Measurements from ENCODE around the gene HYI. TPM values are rescaled to one million over a fixed set of nuclear protein-coding genes. Genes with fewer than 3 reads are reported as not detected.
"Not testable (repeated sequence)": the region's sequence is repeated elsewhere in the genome, so short reads cannot be mapped to it uniquely, and the experiment has no call there.

The HYI gene
- 10 to 100 TPM; 35.5 to 39.4 (median 38.0) TPM for total RNA-seq

DNA sequence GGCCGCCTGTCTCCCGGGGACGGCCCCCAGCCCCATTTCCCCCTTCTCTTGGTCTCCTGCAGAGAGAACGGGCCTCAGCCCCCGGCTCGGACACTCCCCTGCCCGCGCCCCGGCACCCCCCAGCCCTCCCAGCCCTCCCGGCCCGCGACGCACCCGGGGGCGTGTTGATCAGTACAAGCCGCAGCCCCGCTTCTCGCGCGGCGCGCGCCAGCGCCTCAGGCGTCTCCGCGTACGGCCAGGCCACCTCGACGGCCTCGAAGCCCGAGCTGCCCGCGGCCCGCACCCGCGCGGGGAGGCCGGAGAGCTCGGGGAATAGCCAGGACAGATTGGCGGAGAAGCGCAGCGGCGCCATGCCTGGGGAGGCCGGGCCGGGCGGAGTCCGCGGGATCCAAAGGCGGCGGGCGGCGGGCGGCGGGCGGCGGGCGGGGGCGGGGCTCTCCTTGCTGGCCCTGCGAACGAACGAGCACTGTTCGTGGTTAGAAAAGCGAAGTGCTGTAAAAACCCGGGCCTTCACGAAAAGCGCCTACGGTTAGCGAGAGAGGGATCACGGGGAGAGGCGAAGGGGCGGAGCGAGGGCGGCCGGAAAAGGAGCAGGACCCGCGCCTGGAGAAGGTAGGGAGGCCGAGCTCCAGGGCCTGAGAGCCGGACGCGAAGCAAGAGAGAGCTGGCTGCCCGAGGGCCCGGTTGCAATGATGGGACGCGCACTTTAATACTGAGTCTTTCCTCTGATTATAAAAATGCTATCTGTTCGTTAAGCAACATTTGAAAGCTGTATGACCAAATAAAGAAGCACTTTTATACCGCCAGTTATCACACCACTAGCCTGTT lies at the start of gene HYI:
Gene HYI, minus strand, starts transcription at position 490 of the 828 bp plus-strand sequence. Its CDS starts 138 bp downstream, at position 352.
- peak within 1 kb of the TSS; percentile 24 for H3K4me3 ChIP-seq (ENCODE audit: low read depth, poor library complexity, severe bottlenecking)
- DNase-seq (ENCODE audit: low spot score in 2 of 2): peak; percentile 85 to 96
- TF ChIP-seq POLR2A (IDR thresholded peaks at IDR 0.05): no peak
- TF ChIP-seq, protein P1, sequence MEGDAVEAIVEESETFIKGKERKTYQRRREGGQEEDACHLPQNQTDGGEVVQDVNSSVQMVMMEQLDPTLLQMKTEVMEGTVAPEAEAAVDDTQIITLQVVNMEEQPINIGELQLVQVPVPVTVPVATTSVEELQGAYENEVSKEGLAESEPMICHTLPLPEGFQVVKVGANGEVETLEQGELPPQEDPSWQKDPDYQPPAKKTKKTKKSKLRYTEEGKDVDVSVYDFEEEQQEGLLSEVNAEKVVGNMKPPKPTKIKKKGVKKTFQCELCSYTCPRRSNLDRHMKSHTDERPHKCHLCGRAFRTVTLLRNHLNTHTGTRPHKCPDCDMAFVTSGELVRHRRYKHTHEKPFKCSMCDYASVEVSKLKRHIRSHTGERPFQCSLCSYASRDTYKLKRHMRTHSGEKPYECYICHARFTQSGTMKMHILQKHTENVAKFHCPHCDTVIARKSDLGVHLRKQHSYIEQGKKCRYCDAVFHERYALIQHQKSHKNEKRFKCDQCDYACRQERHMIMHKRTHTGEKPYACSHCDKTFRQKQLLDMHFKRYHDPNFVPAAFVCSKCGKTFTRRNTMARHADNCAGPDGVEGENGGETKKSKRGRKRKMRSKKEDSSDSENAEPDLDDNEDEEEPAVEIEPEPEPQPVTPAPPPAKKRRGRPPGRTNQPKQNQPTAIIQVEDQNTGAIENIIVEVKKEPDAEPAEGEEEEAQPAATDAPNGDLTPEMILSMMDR (IDR thresholded peaks at IDR 0.05): no peak
- intact Hi-C loops (cut with DNase I; ENCODE audit: low total_unique reads): no loop called here
- 0 to 1% methylated on average over 24 to 45 of the region's 87 CpGs for WGBS, 2 donors

- intact Hi-C loops (cut with DNase I; ENCODE audit: low total_unique reads); DNase-seq (ENCODE audit: low spot score in 2 of 2); H3K4me3 ChIP-seq (ENCODE audit: low read depth, poor library complexity, severe bottlenecking): not testable (repeated sequence)
- 98% methylated on average over 25 of the region's 33 CpGs; no CpG with 5 or more reads in 1 of the 2 donors for WGBS, 2 donors
Measured at GRCh38 chr1:43501806-43502205, 48.1 kb upstream of the HYI start.

- TF ChIP-seq, protein P1 (IDR thresholded peaks at IDR 0.05): no peak
- no peak for TF ChIP-seq POLR2A (IDR thresholded peaks at IDR 0.05)
- no peak overlapping the region for H3K4me3 ChIP-seq (ENCODE audit: low read depth, poor library complexity, severe bottlenecking)
- intact Hi-C loops (cut with DNase I; ENCODE audit: low total_unique reads): no loop called here
- 79 to 85% methylated on average over 6 of the region's 6 CpGs for WGBS, 2 donors
- DNase-seq (ENCODE audit: low spot score in 2 of 2): no peak
Measured at GRCh38 chr1:43499898-43500297, 46.2 kb upstream of the HYI start.

GRCh38 chr1:43495204-43495603 lies 41.5 kb upstream of the HYI start:
- peak in 1 of 2 donors; percentile 80 for DNase-seq (ENCODE audit: low spot score in 2 of 2)
- 90 to 91% methylated on average over 7 of the region's 7 CpGs for WGBS, 2 donors
- H3K4me3 ChIP-seq (ENCODE audit: low read depth, poor library complexity, severe bottlenecking): no peak overlapping the region
- intact Hi-C loops (cut with DNase I; ENCODE audit: low total_unique reads): no loop called here
- no peak for TF ChIP-seq POLR2A (IDR thresholded peaks at IDR 0.05)
- TF ChIP-seq, protein P1 (IDR thresholded peaks at IDR 0.05): no peak

DNA sequence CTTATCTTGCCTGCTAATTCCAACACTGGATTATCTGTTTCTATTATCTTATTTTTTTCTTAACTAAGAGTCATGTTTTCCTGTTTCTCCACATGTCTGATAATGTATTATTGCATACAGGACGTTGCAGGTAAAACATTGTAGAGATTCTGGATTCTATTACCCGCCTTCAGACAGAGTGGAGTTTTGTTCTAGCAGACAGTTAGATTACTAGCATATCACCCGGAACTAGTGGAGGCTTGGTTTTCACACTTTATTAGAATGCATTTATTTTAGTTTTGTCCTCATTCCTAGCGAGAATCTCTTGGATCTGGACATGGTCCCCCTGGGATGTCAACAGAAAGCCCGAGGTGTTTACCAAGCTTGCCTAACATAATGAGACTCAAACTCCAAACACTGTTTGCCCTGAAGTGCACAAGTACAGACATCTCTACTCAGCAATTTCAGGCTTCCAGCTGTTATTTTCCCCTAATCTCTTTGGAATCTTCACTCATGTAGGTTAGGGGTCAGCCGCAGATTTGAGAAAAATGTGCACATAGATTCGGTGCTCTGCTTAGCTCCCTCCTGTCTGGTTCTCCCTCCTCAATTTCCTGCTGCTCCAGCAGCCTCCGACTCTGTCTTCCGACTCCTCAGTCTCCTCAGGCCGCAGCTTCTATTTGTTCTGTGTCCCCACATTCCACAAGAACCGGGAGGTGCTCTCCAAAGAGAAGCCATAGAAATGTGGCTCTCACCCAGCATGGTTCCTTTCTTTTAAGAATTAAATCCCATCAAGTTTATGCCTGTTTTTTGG lies 40.1 kb upstream of the HYI start:
- H3K4me3 ChIP-seq (ENCODE audit: low read depth, poor library complexity, severe bottlenecking): no peak overlapping the region
- intact Hi-C loops (cut with DNase I; ENCODE audit: low total_unique reads): no loop called here
- DNase-seq (ENCODE audit: low spot score in 2 of 2): no peak
- TF ChIP-seq, protein P1 (IDR thresholded peaks at IDR 0.05): no peak
- no peak for TF ChIP-seq POLR2A (IDR thresholded peaks at IDR 0.05)
- WGBS, 2 donors: 48 to 50% methylated on average over 11 of the region's 11 CpGs

GRCh38 chr1:43492826-43493225 lies 39.1 kb upstream of the HYI start:
- no peak for DNase-seq (ENCODE audit: low spot score in 2 of 2)
- H3K4me3 ChIP-seq (ENCODE audit: low read depth, poor library complexity, severe bottlenecking): no peak overlapping the region
- 19 to 20% methylated on average over 2 of the region's 2 CpGs for whole genome bisulfite sequencing, 2 donors
- no peak for TF ChIP-seq POLR2A (IDR thresholded peaks at IDR 0.05)
- TF ChIP-seq, protein P1 (IDR thresholded peaks at IDR 0.05): no peak
- intact Hi-C loops (cut with DNase I; ENCODE audit: low total_unique reads): no loop called here

Data from lower leg skin (tissue), 4 donors.